IMR-90 (cell line): ENCODE results near the gene MGAT5. TPM values are rescaled to one million over a fixed set of nuclear protein-coding genes. Genes with fewer than 3 reads are reported as not detected.

Experiments used
- ATAC-seq: fragments of 200-7000 bp; cut with Tn5 transposase; 2 replicates; pipeline ENCODE4 v1.9.1; 2020; ENCODE audit warnings: low read depth, mild to moderate bottlenecking, moderate library complexity
- BruUV-seq: library from RNA; stranded (reverse); fragments of 400-500 nt; replicated peaks from 2 replicates; lab custom pipeline; 2021; lab: Mats Ljungman, UMichigan
- CTCF ChIA-PET: fragments of 300-600 bp; formaldehyde crosslinking; extraction: SDS; loops from one replicate; lab custom pipeline; 2021; ENCODE audit warnings: antibody characterized with exemption; lab: Yijun Ruan, JAX
- POLR2A ChIA-PET: fragments of 300-600 bp; sonication (Branson Sonifier 250); formaldehyde crosslinking; loops from one replicate; lab custom pipeline; 2022; ENCODE audit warnings: antibody characterized with exemption; ENCODE audit not compliant: unreplicated experiment; lab: Charles Lee
- DNase-seq: peaks from one replicate; pipeline ENCODE4 v3.0.0; 2013
- H2AFZ ChIP-seq: replicated peaks from 2 replicates; pipeline ENCODE3; 2013; ENCODE audit warnings: low read length, mild to moderate bottlenecking; ENCODE audit not compliant: poor library complexity
- H2AK5ac ChIP-seq: 2 replicates; pipeline ENCODE4 v1.6.1; 2013; ENCODE audit warnings: low read depth, low read length, inconsistent platforms
- H2AK9ac ChIP-seq: replicated peaks from 2 replicates; pipeline ENCODE3; 2013; ENCODE audit warnings: mild to moderate bottlenecking, low read depth, low read length, moderate library complexity; ENCODE audit not compliant: poor library complexity
- H2BK120ac ChIP-seq: 2 replicates; pipeline ENCODE4 v1.6.1; 2013; ENCODE audit warnings: low read depth, low read length, inconsistent platforms
- H2BK15ac ChIP-seq: 3 replicates; pipeline ENCODE4 v1.6.1; 2013; ENCODE audit warnings: low read depth, low read length, inconsistent platforms
- H2BK20ac ChIP-seq: 2 replicates; pipeline ENCODE4 v1.6.1; 2013; ENCODE audit warnings: low read depth, mild to moderate bottlenecking, inconsistent platforms, low read length, moderate library complexity
- H2BK5ac ChIP-seq: 2 replicates; pipeline ENCODE4 v1.6.1; 2013; ENCODE audit warnings: mild to moderate bottlenecking, low read depth, low read length, inconsistent platforms; ENCODE audit not compliant: poor library complexity, severe bottlenecking
- H3K14ac ChIP-seq: replicated peaks from 2 replicates; pipeline ENCODE4 v1.6.1; 2013; ENCODE audit warnings: low read depth, low read length, inconsistent platforms
- H3K18ac ChIP-seq: 2 replicates; pipeline ENCODE4 v1.6.1; 2013; ENCODE audit warnings: low read depth, low read length, control low read depth
- H3K23ac ChIP-seq: 2 replicates; pipeline ENCODE4 v1.6.1; 2013; ENCODE audit warnings: low read depth, low read length, inconsistent platforms
- H3K27ac ChIP-seq: 2 replicates; pipeline ENCODE4 v1.5.1; 2013; ENCODE audit warnings: mild to moderate bottlenecking, control low read depth, low read length; ENCODE audit not compliant: insufficient read depth
- H3K27me3 ChIP-seq: 2 replicates; pipeline ENCODE4 v1.6.1; 2013; ENCODE audit warnings: low read length; ENCODE audit not compliant: control insufficient read depth, insufficient read depth
- H3K36me3 ChIP-seq: 2 replicates; pipeline ENCODE4 v1.6.1; 2013; ENCODE audit warnings: low read length, mixed read lengths; ENCODE audit not compliant: control insufficient read depth, insufficient read depth
- H3K4ac ChIP-seq: 2 replicates; pipeline ENCODE4 v1.6.1; 2013; ENCODE audit warnings: low read depth, low read length, inconsistent platforms
- H3K4me1 ChIP-seq: 2 replicates; pipeline ENCODE4 v1.6.1; 2013; ENCODE audit warnings: low read length, mixed read lengths; ENCODE audit not compliant: control insufficient read depth, insufficient read depth
- H3K4me2 ChIP-seq: 2 replicates; pipeline ENCODE4 v1.6.1; 2013; ENCODE audit warnings: low read depth, mild to moderate bottlenecking, control low read depth, low read length, moderate library complexity
- H3K4me3 ChIP-seq: 2 replicates; pipeline ENCODE4 v1.5.1; 2013; ENCODE audit warnings: low read depth, mild to moderate bottlenecking, control low read depth, low read length, moderate library complexity; ENCODE audit not compliant: insufficient read depth
- H3K56ac ChIP-seq: 2 replicates; pipeline ENCODE4 v1.6.1; 2013; ENCODE audit warnings: low read length, inconsistent platforms; ENCODE audit not compliant: insufficient read depth; ENCODE audit errors: extremely low read depth
- H3K79me1 ChIP-seq, 2 experiments: 2 replicates each; pipeline ENCODE4 v1.6.1; 2013; ENCODE audit warnings: low read length in 2 of 2, inconsistent platforms in 1 of 2, low read depth in 1 of 2
- H3K9ac ChIP-seq: 2 replicates; pipeline ENCODE4 v1.6.1; 2013; ENCODE audit warnings: low read depth, low read length, control low read depth
- H3K9me1 ChIP-seq: 2 replicates; pipeline ENCODE4 v1.6.1; 2013; ENCODE audit warnings: low read length, inconsistent platforms; ENCODE audit not compliant: insufficient read depth
- H3K9me3 ChIP-seq: 2 replicates; pipeline ENCODE4 v1.6.1; 2013; ENCODE audit warnings: low read length; ENCODE audit not compliant: control insufficient read depth, insufficient read depth
- H4K20me1 ChIP-seq: 2 replicates; pipeline ENCODE4 v1.6.1; 2013; ENCODE audit warnings: low read length, inconsistent platforms; ENCODE audit not compliant: insufficient read depth
- H4K5ac ChIP-seq: 2 replicates; pipeline ENCODE4 v1.6.1; 2013; ENCODE audit warnings: mild to moderate bottlenecking, low read depth, low read length, control low read depth
- H4K8ac ChIP-seq, 2 experiments: 2 replicates each; pipeline ENCODE4 v1.6.1; 2013; ENCODE audit warnings: low read depth in 2 of 2, low read length in 2 of 2, control low read depth in 1 of 2, inconsistent platforms in 1 of 2
- H4K91ac ChIP-seq: 2 replicates; pipeline ENCODE4 v1.6.1; 2013; ENCODE audit warnings: low read depth, low read length, inconsistent platforms; ENCODE audit not compliant: insufficient read depth
- BHLHE40 ChIP-seq: fragments of 150-350 bp; IDR thresholded peaks from 2 replicates; pipeline ENCODE4 v1.6.1; 2016; ENCODE audit warnings: mild to moderate bottlenecking, low read depth, low read length
- CEBPB ChIP-seq: IDR thresholded peaks from 2 replicates; pipeline ENCODE4 v1.6.1; 2012; ENCODE audit warnings: low read depth, low read length, improper control_type of control experiment
- CHD1 ChIP-seq: IDR thresholded peaks from 2 replicates; pipeline ENCODE4 v1.6.1; 2012; ENCODE audit warnings: low read depth, low read length, improper control_type of control experiment
- CTCF ChIP-seq: conservative IDR thresholded peaks from 2 replicates; pipeline ENCODE4 v1.5.1; 2012; ENCODE audit warnings: mild to moderate bottlenecking, low read depth, low read length, improper control_type of control experiment
- ELK1 ChIP-seq: fragments of 150-350 bp; IDR thresholded peaks from 2 replicates; pipeline ENCODE4 v1.6.1; 2016; ENCODE audit warnings: low read depth, mild to moderate bottlenecking, low read length, moderate library complexity, borderline replicate concordance
- FOS ChIP-seq: fragments of 150-350 bp; IDR thresholded peaks from 2 replicates; pipeline ENCODE4 v1.6.1; 2016; ENCODE audit warnings: low read depth, low read length
- MAFK ChIP-seq: IDR thresholded peaks from 2 replicates; pipeline ENCODE4 v1.6.1; 2012; ENCODE audit warnings: low read depth, low read length, improper control_type of control experiment
- MAZ ChIP-seq: IDR thresholded peaks from 2 replicates; pipeline ENCODE4 v1.6.1; 2012; ENCODE audit warnings: low read depth, mild to moderate bottlenecking, low read length, improper control_type of control experiment, moderate library complexity, borderline replicate concordance
- MXI1 ChIP-seq: IDR thresholded peaks from 2 replicates; pipeline ENCODE4 v1.6.1; 2012; ENCODE audit warnings: low read depth, mild to moderate bottlenecking, low read length, moderate library complexity, borderline replicate concordance
- NFE2L2 ChIP-seq: fragments of 150-350 bp; IDR thresholded peaks from 2 replicates; pipeline ENCODE4 v1.6.1; 2016; ENCODE audit warnings: low read depth, mild to moderate bottlenecking, low read length
- POLR2A ChIP-seq: IDR thresholded peaks from 2 replicates; pipeline ENCODE4 v1.6.1; 2012; ENCODE audit warnings: mild to moderate bottlenecking, low read depth, low read length
- RAD21 ChIP-seq: IDR thresholded peaks from 2 replicates; pipeline ENCODE4 v1.6.1; 2012; ENCODE audit warnings: low read length, improper control_type of control experiment
- RCOR1 ChIP-seq: IDR thresholded peaks from 2 replicates; pipeline ENCODE4 v1.6.1; 2012; ENCODE audit warnings: mild to moderate bottlenecking, low read length, improper control_type of control experiment; ENCODE audit not compliant: insufficient replicate concordance
- RFX5 ChIP-seq: IDR thresholded peaks from 2 replicates; pipeline ENCODE4 v1.8.0; 2012; ENCODE audit warnings: low read depth, mild to moderate bottlenecking, low read length, moderate library complexity
- SMC3 ChIP-seq: fragments of 150-350 bp; IDR thresholded peaks from 2 replicates; pipeline ENCODE4 v1.6.1; 2016; ENCODE audit warnings: low read depth, mild to moderate bottlenecking, antibody characterized with exemption, low read length, moderate library complexity
- USF2 ChIP-seq: fragments of 150-350 bp; IDR thresholded peaks from 2 replicates; pipeline ENCODE4 v1.6.1; 2017; ENCODE audit warnings: mild to moderate bottlenecking, antibody characterized with exemption, low read length, low read depth
- WGBS, 2 experiments: methylation state at CpG; one replicate each; pipeline versions ENCODE4 v1.1.5 to v1.1.7; 2013; ENCODE audit warnings: missing lambda C conversion rate in 2 of 2; ENCODE audit not compliant: insufficient read length in 1 of 2; ENCODE audit errors: extremely low coverage in 2 of 2; 5-methylcytosine and 5-hydroxymethylcytosine counted together
- dilution Hi-C: fragments of 300-500 bp; cut with HindIII; formaldehyde crosslinking; loops from one replicate; pipeline ENCODE4 v1.14.3; 2018; ENCODE audit warnings: low sequenced_read_pairs; ENCODE audit not compliant: unreplicated experiment
- in situ Hi-C: fragments of 300-500 bp; cut with MboI; formaldehyde crosslinking; loops from 3 replicates; pipeline ENCODE4 v1.14.3; 2019; ENCODE audit warnings: low sequenced_read_pairs, inconsistent platforms, mixed read lengths
- intact Hi-C: fragments of 100-400 bp; cut with micrococcal nuclease; formaldehyde crosslinking; loops from 2 replicates; pipeline ENCODE4 v1.10.0; 2022
- polyA plus RNA-seq, 3 experiments: library from polyadenylated mRNA; depleted of rRNA; stranded (reverse); fragments of >200 nt; gene quantifications; 2 replicates each; pipeline ENCODE4 v1.2.3, GENCODE V29; 2012; ENCODE audit warnings: low replicate concordance in 1 of 3
- total RNA-seq: library from RNA; depleted of rRNA; stranded (reverse); fragments of >200 nt; gene quantifications from 2 replicates; pipeline ENCODE4 v1.2.3, GENCODE V29; 2012

The MGAT5 gene
- total and polyA plus RNA-seq, 2 of the 4 experiments (the other 2 are of a cell fraction), result 22.9 to 59.9 TPM

GRCh38 chr2:134336921-134337320, 83.0 kb downstream of the MGAT5 start:
- Histone ChIP-seq H3K36me3 (peaks cover 13% of the 10 kb centered on the region), H4K20me1 (no peaks in the 10 kb centered on the region), H3K9me3 (no peaks in the 10 kb centered on the region), H3K4me2 (no peak overlapping the region), H4K8ac (no peak overlapping the region), H3K4me1 (no peaks in the 10 kb centered on the region; the same call in 1 of the 2 replicates), H3K9ac (no peak overlapping the region), H2BK15ac (no peak overlapping the region), H4K5ac (no peak overlapping the region), H3K4ac (no peak overlapping the region), H3K79me1 (peaks cover 10 to 18% of the 10 kb centered on the region in 2 experiments), H2BK20ac (no peak overlapping the region), H3K4me3 (no peak overlapping the region), H3K9me1 (no peaks in the 10 kb centered on the region), H2BK120ac (no peak overlapping the region), H4K91ac (no peak overlapping the region), H3K27ac (no peak overlapping the region), H2BK5ac (no peak overlapping the region), H3K56ac (no peak overlapping the region), H2AK9ac (no peak overlapping the region), H3K14ac (no peak overlapping the region), H3K18ac (no peak overlapping the region), H2AK5ac (no peak overlapping the region), H2AFZ (no peak overlapping the region), H3K23ac (no peak overlapping the region), H3K27me3 (no peaks in the 10 kb centered on the region)
- in situ Hi-C loops (no loop called here), dilution Hi-C loops (no loop called here), intact Hi-C loops (no loop called here)
- ATAC-seq, result no peak
- WGBS, 2 experiments, result no CpG with 5 or more reads among the region's 3 CpGs
- POLR2A ChIA-PET, result no interaction called here
- no TSS peak for BruUV-seq
- no peak for DNase-seq
- CTCF ChIA-PET, result no interaction called here
- TF ChIP-seq FOS (no peak), MAFK (no peak), CEBPB (no peak), BHLHE40 (no peak), USF2 (no peak), ELK1 (no peak), MXI1 (no peak), CTCF (no peak), RCOR1 (no peak), NFE2L2 (no peak), SMC3 (no peak), RAD21 (no peak), RFX5 (no peak), POLR2A (no peak), CHD1 (no peak), MAZ (no peak)
